Type B pancreatic cell (in vitro differentiated cells): ENCODE results near the gene LRMDA. TPM values are rescaled to one million over a fixed set of nuclear protein-coding genes. Genes with fewer than 3 reads are reported as not detected.
A peak's percentile ranks its signal among the peaks of the same experiment; 100 is the strongest.

Source experiments
- DNase-seq: peaks from one replicate; pipeline ENCODE4 v3.0.0; 2021; ENCODE audit warnings: mixed read lengths; ENCODE audit not compliant: unreplicated experiment; ENCODE audit errors: extremely low spot score
- H3K27ac Mint-ChIP-seq: 2 replicates; pipeline ENCODE4 v1.8.0; 2021; ENCODE audit warnings: mild to moderate bottlenecking, mixed read lengths
- H3K27me3 Mint-ChIP-seq: 2 replicates; pipeline ENCODE4 v1.8.0; 2021; ENCODE audit warnings: mixed read lengths
- H3K36me3 Mint-ChIP-seq: 2 replicates; pipeline ENCODE4 v1.8.0; 2021; ENCODE audit warnings: mixed read lengths
- H3K4me1 Mint-ChIP-seq: one replicate; pipeline ENCODE4 v1.8.0; 2021; ENCODE audit warnings: mixed read lengths; ENCODE audit not compliant: unreplicated experiment
- H3K4me3 Mint-ChIP-seq: 2 replicates; pipeline ENCODE4 v1.8.0; 2021; ENCODE audit warnings: mild to moderate bottlenecking, mixed read lengths
- H3K9me3 Mint-ChIP-seq: 2 replicates; pipeline ENCODE4 v1.8.0; 2021; ENCODE audit warnings: mixed read lengths
- CTCF ChIP-seq: fragments of 200-600 bp; sonication (generic); conservative IDR thresholded peaks from 2 replicates; pipeline ENCODE4 v1.5.0; 2021; ENCODE audit warnings: antibody characterized with exemption, mild to moderate bottlenecking
- total RNA-seq: library from RNA; stranded (reverse); gene quantifications from 2 replicates; pipeline ENCODE4 v1.2.1, GENCODE V29; 2021; ENCODE audit warnings: low replicate concordance

LRMDA gene
- total RNA-seq, 1 donor from 2014 or later, result 2.0 TPM

GRCh38 chr10:75952093-75952492 lies 520.7 kb downstream of the LRMDA start:
- H3K9me3 Mint-ChIP-seq, result peaks cover 6% of the 10 kb centered on the region
- H3K4me3 Mint-ChIP-seq, result no peak overlapping the region
- H3K36me3 Mint-ChIP-seq, result peaks cover 4% of the 10 kb centered on the region
- no peak overlapping the region for H3K27ac Mint-ChIP-seq
- H3K27me3 Mint-ChIP-seq, result peaks cover 50% of the 10 kb centered on the region
- no peak for TF ChIP-seq CTCF
- no peak for DNase-seq
- peaks cover 34% of the 10 kb centered on the region for H3K4me1 Mint-ChIP-seq

DNA sequence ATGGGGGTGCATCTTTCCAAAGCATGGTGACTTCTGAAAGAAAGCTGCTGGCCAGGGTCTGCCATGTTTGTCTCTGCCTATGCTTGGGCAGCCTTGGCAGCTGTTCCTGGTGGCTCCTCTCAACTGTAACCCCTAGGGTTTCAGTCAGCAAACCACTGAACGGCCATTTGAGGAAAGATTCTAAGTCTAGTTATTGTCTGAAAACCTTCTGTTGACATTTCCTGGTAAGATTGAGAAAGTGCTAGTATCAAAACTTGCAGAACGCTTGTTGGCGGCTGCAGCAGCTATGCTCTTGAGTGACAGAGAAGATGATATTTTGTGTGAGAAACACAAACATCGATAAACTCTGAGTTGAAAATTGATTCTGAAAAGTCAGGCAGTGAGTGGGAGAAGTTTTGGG lies 523.1 kb downstream of the LRMDA start:
- Mint-ChIP-seq H3K9me3 (peaks cover 6% of the 10 kb centered on the region), H3K27ac (no peak overlapping the region), H3K27me3 (peaks cover 41% of the 10 kb centered on the region), H3K4me1 (peaks cover 42% of the 10 kb centered on the region), H3K36me3 (peaks cover 4% of the 10 kb centered on the region), H3K4me3 (no peak overlapping the region)
- TF ChIP-seq CTCF, result no peak
- no peak for DNase-seq

DNA sequence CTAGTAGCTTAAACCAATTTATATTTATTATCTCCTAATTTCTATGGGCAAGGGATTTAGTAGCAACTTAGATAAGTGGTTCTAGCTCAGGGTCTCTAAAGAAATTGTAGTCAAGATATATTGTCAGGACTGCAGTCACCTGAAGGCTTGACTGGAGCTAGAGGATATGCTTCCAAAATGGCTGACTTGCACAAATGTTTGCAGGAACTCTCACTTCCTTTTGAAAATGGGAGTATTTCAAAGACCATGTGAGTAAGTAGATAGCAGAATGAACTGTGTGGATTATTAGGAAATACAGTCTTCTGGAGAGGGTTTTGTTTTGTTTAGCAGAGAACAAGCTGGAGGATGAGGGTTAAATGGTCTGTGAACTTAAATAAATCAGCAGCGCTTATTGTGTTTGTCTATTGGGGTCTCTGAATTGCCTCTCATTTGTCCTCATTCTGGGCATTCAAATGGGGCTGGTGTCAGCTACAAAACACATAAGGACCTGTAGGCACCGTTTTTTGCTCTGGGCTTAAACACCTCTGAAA lies 524.6 kb downstream of the LRMDA start:
- Mint-ChIP-seq H3K27ac (no peak overlapping the region), H3K9me3 (peaks cover 4% of the 10 kb centered on the region), H3K4me3 (no peak overlapping the region), H3K36me3 (no peaks in the 10 kb centered on the region), H3K4me1 (peaks cover 37% of the 10 kb centered on the region), H3K27me3 (peaks cover 34% of the 10 kb centered on the region)
- DNase-seq, result no peak
- no peak for TF ChIP-seq CTCF

GRCh38 chr10:75956624-75957023 lies 525.2 kb downstream of the LRMDA start:
- no peaks in the 10 kb centered on the region for H3K36me3 Mint-ChIP-seq
- H3K9me3 Mint-ChIP-seq, result peaks cover 4% of the 10 kb centered on the region
- H3K27me3 Mint-ChIP-seq, result peaks cover 32% of the 10 kb centered on the region
- H3K27ac Mint-ChIP-seq, result no peak overlapping the region
- H3K4me3 Mint-ChIP-seq, result peak overlapping the region; percentile 7
- TF ChIP-seq CTCF, result no peak
- peaks cover 31% of the 10 kb centered on the region for H3K4me1 Mint-ChIP-seq
- no peak for DNase-seq

- TF ChIP-seq CTCF, result no peak
- Mint-ChIP-seq H3K9me3 (peaks cover 4% of the 10 kb centered on the region), H3K27me3 (peaks cover 33% of the 10 kb centered on the region), H3K36me3 (no peaks in the 10 kb centered on the region), H3K4me1 (peaks cover 29% of the 10 kb centered on the region), H3K27ac (peak overlapping the region; percentile 71), H3K4me3 (peak overlapping the region; percentile 60)
- DNase-seq, result no peak
Measured at GRCh38 chr10:75957314-75958120, 526.1 kb downstream of the LRMDA start.
